Stomach (tissue), 9 donors: Measurements from ENCODE around the gene MUC12. TPM values are rescaled to one million over a fixed set of nuclear protein-coding genes. Genes with fewer than 3 reads are reported as not detected.
"Not testable (repeated sequence)": the region's sequence is repeated elsewhere in the genome, so short reads cannot be mapped to it uniquely, and the experiment has no call there.

ENCODE experiments used
- DNase-seq, 2 donors: peaks; one replicate each; pipeline versions ENCODE4 v3.0.0 to v3.0.0-alpha.2; 2013 to 2019
- H3K27ac ChIP-seq, 5 donors: fragments of 200-600 bp in 4 of 5; sonication (generic) in 4 of 5; one replicate each; pipeline ENCODE4 v1.5.1; 2013 to 2019; ENCODE audit warnings: mild to moderate bottlenecking in 1 of 5, moderate library complexity in 1 of 5
- H3K27me3 ChIP-seq, 3 donors: fragments of 200-600 bp; sonication (generic); one replicate each; pipeline ENCODE4 v1.5.1; 2017 to 2019; ENCODE audit warnings: mixed run types in 1 of 3
- H3K36me3 ChIP-seq, 4 donors: fragments of 200-600 bp; sonication (generic); 1 replicate in 3 of 4; 2 replicates in 1 of 4; pipeline ENCODE4 v1.5.1; 2016 to 2019
- H3K4me1 ChIP-seq, 4 donors: fragments of 200-600 bp; sonication (generic); one replicate each; pipeline ENCODE4 v1.5.1; 2016 to 2019
- H3K4me3 ChIP-seq, 4 donors: fragments of 200-600 bp; sonication (generic) in 3 of 4; one replicate each; pipeline ENCODE4 v1.5.1; 2016 to 2019; ENCODE audit warnings: mild to moderate bottlenecking in 1 of 4
- H3K9me3 ChIP-seq, 4 donors: fragments of 200-600 bp; sonication (generic); one replicate each; pipeline ENCODE4 v1.5.1; 2016 to 2019
- CTCF ChIP-seq, 7 experiments: fragments of 450-650 bp in 4 of 7; fragments of 200-600 bp in 3 of 7; sonication (generic) in 3 of 7; IDR thresholded peaks; one replicate each; pipeline ENCODE4 v1.5.1; 2016 to 2019; ENCODE audit warnings: antibody characterized with exemption in 7 of 7, control low read depth in 2 of 7, mild to moderate bottlenecking in 1 of 7
- EP300 ChIP-seq: sonication (generic); formaldehyde crosslinking; IDR thresholded peaks from one replicate; pipeline ENCODE4 v1.6.1; 2017; ENCODE audit warnings: antibody characterized with exemption
- POLR2A ChIP-seq, 4 donors: fragments of 450-650 bp; IDR thresholded peaks; one replicate each; pipeline ENCODE4 v1.6.1; 2016; ENCODE audit warnings: antibody characterized with exemption in 4 of 4, control low read depth in 2 of 4, mild to moderate bottlenecking in 1 of 4, moderate library complexity in 1 of 4
- POLR2AphosphoS5 ChIP-seq, 3 donors: sonication (generic); formaldehyde crosslinking; IDR thresholded peaks; one replicate each; pipeline ENCODE4 v1.6.1; 2016; ENCODE audit warnings: antibody characterized with exemption in 3 of 3
- WGBS, 5 donors: extraction: QIAGEN DNeasy Blood & Tissue Kit in 3 of 5; methylation state at CpG; one replicate each; pipeline versions ENCODE4 v1.1.5 to v1.1.7; 2013 to 2018; 5-methylcytosine and 5-hydroxymethylcytosine counted together
- intact Hi-C: fragments of 100-400 bp; cut with DNase I; formaldehyde crosslinking; loops from one replicate; pipeline ENCODE4 v1.15.1; 2023; ENCODE audit warnings: low total_unique reads
- polyA plus RNA-seq, 3 donors: library from polyadenylated mRNA; stranded (reverse); fragments of 200-250 nt; gene quantifications; one replicate each; pipeline ENCODE4 v1.2.3, GENCODE V29; 2013
- total RNA-seq, 5 donors: library from RNA; depleted of rRNA; stranded (reverse); fragments of >200 nt; gene quantifications; one replicate each; pipeline versions ENCODE4 v1.1.0 to v1.2.3, GENCODE V29; 2014 to 2016
- donor health status: healthy with polysubstance abuse.
- donor health status: Bipolar disorder and iron deficiency.
- donor health status: healthy.

The MUC12 gene
- total and polyA plus RNA-seq, 8 donors = under 0.01 to 76.8 (median 1.4) TPM; not detected in 1

GRCh38 chr7:100978300-100978699 is 8.9 kb downstream of the MUC12 start:
- no peak for DNase-seq
- no peak overlapping the region for H3K4me3 ChIP-seq
- intact Hi-C loops = no loop called here
- WGBS, 5 donors = 71 to 78% (median 72%) methylated on average over 4 of the region's 4 CpGs
- H3K27me3 ChIP-seq = peaks cover 0 to 13% (median 0%) of the 10 kb centered on the region in 3 donors
- TF ChIP-seq POLR2A (IDR thresholded peaks at IDR 0.05) (no peak), CTCF (IDR thresholded peaks at IDR 0.05) (no peak), POLR2AphosphoS5 (IDR thresholded peaks at IDR 0.05) (no peak), EP300 (no peak)
- H3K9me3 ChIP-seq = peaks cover 0 to 10% (median 8%) of the 10 kb centered on the region in 4 donors
- H3K4me1 ChIP-seq = no peaks in the 10 kb centered on the region
- H3K36me3 ChIP-seq = no peaks in the 10 kb centered on the region
- no peak overlapping the region for H3K27ac ChIP-seq

DNA sequence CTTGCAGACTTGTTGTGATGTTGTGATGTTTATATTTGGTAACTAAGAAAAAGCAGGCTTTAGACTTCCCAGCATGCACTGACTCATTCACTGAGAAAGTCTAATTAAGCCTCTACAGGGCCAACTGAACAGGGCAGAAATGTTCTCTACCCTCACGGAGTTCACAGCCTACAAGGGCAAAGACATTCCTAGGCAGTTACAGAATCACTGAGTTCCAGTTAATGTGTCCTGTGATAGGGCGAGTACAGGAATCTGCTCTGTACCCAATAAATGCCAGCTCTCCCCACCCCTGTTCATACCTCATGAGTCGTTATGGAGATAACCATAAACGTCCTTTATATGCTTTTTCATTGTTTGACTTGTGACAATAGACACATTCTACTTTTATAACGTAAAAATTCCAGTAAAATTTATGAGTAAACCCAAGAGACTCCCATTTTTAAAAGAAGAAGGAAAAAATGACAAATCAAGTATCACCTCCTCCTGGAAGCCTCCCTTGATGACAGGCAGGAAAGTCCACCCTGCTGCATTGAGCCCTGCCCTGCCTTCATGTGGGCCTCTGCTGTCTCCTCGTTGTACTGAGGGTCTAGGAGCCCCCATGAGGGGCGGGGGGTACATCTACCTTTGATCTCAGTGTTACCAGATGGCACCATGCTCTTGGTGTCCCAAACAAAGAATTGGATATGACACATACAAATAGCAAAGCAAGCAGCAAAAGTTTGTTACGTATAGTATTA is 14.3 kb downstream of the MUC12 start:
- WGBS, 5 donors = 35 to 48% (median 41%) methylated on average over 8 of the region's 8 CpGs
- Histone ChIP-seq H3K4me3 (no peak overlapping the region), H3K36me3 (no peaks in the 10 kb centered on the region), H3K27ac (no peak overlapping the region), H3K9me3 (no peaks in the 10 kb centered on the region), H3K4me1 (no peaks in the 10 kb centered on the region), H3K27me3 (peaks cover 0 to 6% (median 0%) of the 10 kb centered on the region in 3 donors)
- no peak for DNase-seq
- TF ChIP-seq POLR2A (IDR thresholded peaks at IDR 0.05) (no peak), POLR2AphosphoS5 (IDR thresholded peaks at IDR 0.05) (no peak), CTCF (IDR thresholded peaks at IDR 0.05) (no peak), EP300 (no peak)
- intact Hi-C loops = no loop called here

- H3K27me3 ChIP-seq, DNase-seq, intact Hi-C loops, H3K9me3 ChIP-seq, H3K4me1 ChIP-seq, H3K4me3 ChIP-seq, H3K27ac ChIP-seq, H3K36me3 ChIP-seq: not testable (repeated sequence)
- WGBS, 5 donors = 69 to 79% (median 77%) methylated on average over 14 of the region's 14 CpGs
These were observed 15.0 kb downstream of the MUC12 start for GRCh38 chr7:100984241-100984918.

DNA sequence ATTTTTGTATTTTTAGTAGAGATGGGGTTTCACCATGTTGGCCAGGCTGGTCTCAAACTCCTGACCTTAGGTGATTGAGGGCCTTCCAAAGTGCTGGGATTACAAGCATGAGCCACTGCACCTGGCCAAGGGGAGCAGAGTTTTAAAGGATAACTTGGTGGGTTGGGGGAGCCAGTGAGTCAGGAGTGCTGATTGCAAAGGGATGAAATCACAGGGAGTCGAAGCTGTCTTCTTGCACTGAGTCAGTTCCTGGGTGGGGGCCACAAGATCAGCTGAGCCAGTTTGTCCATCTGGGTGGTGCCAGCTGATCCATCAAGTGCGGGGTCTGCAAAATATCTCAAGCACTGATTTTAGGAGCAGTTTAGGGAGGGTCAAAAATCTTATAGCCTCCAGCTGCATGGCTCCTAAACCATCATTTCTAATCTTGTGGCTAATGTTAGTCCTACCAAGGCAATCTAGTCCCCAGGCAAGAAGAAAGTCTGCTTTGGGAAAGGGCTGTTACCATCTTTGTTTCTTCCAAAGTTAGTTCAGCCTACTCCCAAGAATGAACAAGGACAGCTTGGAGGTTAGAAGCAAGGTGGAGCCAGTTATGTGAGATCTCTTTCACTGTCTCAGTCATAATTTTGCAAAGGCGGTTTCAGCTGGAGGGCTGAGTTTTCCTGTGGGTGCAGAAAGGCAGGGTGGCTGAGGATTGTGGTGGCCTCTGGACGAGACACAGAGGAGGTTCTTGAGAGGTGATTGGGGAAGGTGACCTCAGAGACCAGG is 15.8 kb downstream of the MUC12 start:
- H3K9me3 ChIP-seq, H3K27me3 ChIP-seq, intact Hi-C loops, H3K27ac ChIP-seq, H3K36me3 ChIP-seq, H3K4me3 ChIP-seq, H3K4me1 ChIP-seq, DNase-seq: not testable (repeated sequence)
- WGBS, 5 donors = 65 to 74% (median 71%) methylated on average over 4 of the region's 4 CpGs

GRCh38 chr7:100991631-100992030 is 22.3 kb downstream of the MUC12 start:
- Histone ChIP-seq H3K27ac (no peak overlapping the region), H3K27me3 (no peaks in the 10 kb centered on the region), H3K4me1 (no peaks in the 10 kb centered on the region), H3K4me3 (no peak overlapping the region), H3K9me3 (no peaks in the 10 kb centered on the region), H3K36me3 (no peaks in the 10 kb centered on the region)
- no peak for DNase-seq
- intact Hi-C loops = no loop called here
- 89 to 93% (median 89%) methylated on average over 9 of the region's 9 CpGs for WGBS, 5 donors
- TF ChIP-seq CTCF (IDR thresholded peaks at IDR 0.05) = no peak
- TF ChIP-seq EP300 = no peak
- TF ChIP-seq POLR2A (IDR thresholded peaks at IDR 0.05) = no peak

- H3K4me3 ChIP-seq, H3K9me3 ChIP-seq, DNase-seq, H3K27ac ChIP-seq, H3K36me3 ChIP-seq, H3K27me3 ChIP-seq, intact Hi-C loops, H3K4me1 ChIP-seq: not testable (repeated sequence)
- 82 to 90% (median 89%) methylated on average over 11 to 12 of the region's 12 CpGs for WGBS, 5 donors
These were observed 22.9 kb downstream of the MUC12 start for GRCh38 chr7:100992280-100992679.

DNA sequence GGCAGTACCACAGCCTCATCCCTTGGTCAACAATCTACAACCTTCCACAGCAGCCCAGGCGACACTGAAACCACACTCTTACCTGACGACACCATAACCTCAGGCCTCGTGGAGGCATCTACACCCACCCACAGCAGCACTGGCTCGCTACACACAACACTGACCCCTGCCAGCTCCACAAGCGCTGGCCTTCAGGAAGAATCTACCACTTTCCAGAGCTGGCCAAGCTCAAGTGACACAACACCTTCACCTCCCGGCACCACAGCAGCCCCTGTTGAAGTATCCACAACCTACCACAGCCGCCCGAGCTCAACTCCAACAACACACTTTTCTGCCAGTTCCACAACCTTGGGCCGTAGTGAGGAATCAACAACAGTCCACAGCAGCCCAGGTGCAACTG is 25.3 kb downstream of the MUC12 start:
- intact Hi-C loops, H3K27ac ChIP-seq, DNase-seq, H3K4me3 ChIP-seq, H3K36me3 ChIP-seq, H3K4me1 ChIP-seq, H3K9me3 ChIP-seq, H3K27me3 ChIP-seq: not testable (repeated sequence)
- WGBS, 5 donors = no CpG with 5 or more reads among the region's 9 CpGs

GRCh38 chr7:100998530-100998929 is 29.2 kb downstream of the MUC12 start:
- H3K27ac ChIP-seq, H3K36me3 ChIP-seq, H3K9me3 ChIP-seq, H3K4me1 ChIP-seq, intact Hi-C loops, H3K4me3 ChIP-seq, H3K27me3 ChIP-seq, DNase-seq: not testable (repeated sequence)
- whole genome bisulfite sequencing, 5 donors = 74 to 88% (median 83%) methylated on average over 4 to 6 of the region's 10 CpGs
